Measurements from ENCODE around the gene KLK12. TPM values are rescaled to one million over a fixed set of nuclear protein-coding genes. Genes with fewer than 3 reads are reported as not detected.

The KLK12 gene
- polyA plus RNA-seq, 1 donor (not counting 4 experiments of a cell fraction or from before 2014, with no cell fraction given), result not detected

DNA sequence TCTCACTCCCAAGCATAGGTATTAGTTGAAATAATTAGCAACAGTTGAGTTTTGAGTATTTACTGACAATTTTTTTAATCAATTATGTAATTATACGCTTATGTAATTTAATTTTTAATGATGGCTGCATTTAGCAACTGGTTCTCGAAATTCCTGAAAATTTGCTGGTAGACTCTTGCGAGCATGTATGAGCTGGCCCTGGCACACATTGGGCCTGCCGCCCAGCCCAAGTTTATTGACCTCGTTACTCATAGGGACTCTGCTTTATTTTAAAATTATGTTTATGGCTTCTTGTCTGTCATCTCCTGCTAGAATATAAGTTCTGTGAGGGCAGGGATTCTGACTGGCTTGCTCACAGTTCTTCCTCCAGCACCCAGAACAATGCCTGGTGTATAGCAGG lies 41.2 kb upstream of the KLK12 start:
- no peaks in the 10 kb centered on the region for H3K79me2 ChIP-seq (ENCODE audit: control insufficient read depth, insufficient read depth, low read length)
- DNase-seq (ENCODE audit: low read depth, low spot score) (no peak), FAIRE-seq (no peak)
- no peaks in the 10 kb centered on the region for H3K9me1 ChIP-seq (ENCODE audit: control insufficient read depth, extremely low read depth, insufficient read depth, low read length)
- H4K20me1 ChIP-seq (ENCODE audit: control insufficient read depth, extremely low read depth, insufficient read depth, low read length), result no peaks in the 10 kb centered on the region
- dilution Hi-C loops (cut with MboI; ENCODE audit: extremely low pct_ligation_motif_present, low sequenced_read_pairs), result no loop called here
- peak overlapping the region; percentile 19 for H3K4me2 ChIP-seq (ENCODE audit: control insufficient read depth, extremely low read depth, insufficient read depth, low read depth, low read length)
- H2AFZ ChIP-seq (ENCODE audit: control insufficient read depth, low read length), result no peak overlapping the region
- H3K9me3 ChIP-seq (ENCODE audit: control insufficient read depth, low read depth, low read length), result no peaks in the 10 kb centered on the region
- H3K27me3 ChIP-seq (ENCODE audit: control insufficient read depth, extremely low read depth, insufficient read depth, low read length), result peaks cover 4% of the 10 kb centered on the region
- H3K9ac ChIP-seq (ENCODE audit: control insufficient read depth, extremely low read depth, insufficient read depth, low read length), result no peak overlapping the region
- no peaks in the 10 kb centered on the region for H3K36me3 ChIP-seq (ENCODE audit: control insufficient read depth in 2 of 2, extremely low read depth in 1 of 2, insufficient read depth in 2 of 2, low read length in 2 of 2)
- no peak overlapping the region for H3K27ac ChIP-seq (ENCODE audit: control insufficient read depth, insufficient read depth, low read length)
- peaks cover 12% of the 10 kb centered on the region for H3K4me1 ChIP-seq (ENCODE audit: control insufficient read depth, extremely low read depth, insufficient read depth, low read length)
- H3K4me3 ChIP-seq (ENCODE audit: control insufficient read depth in 2 of 3, extremely low read depth in 1 of 3, insufficient read depth in 2 of 3, low read depth in 1 of 3, low read length in 3 of 3), result no peak overlapping the region
- TF ChIP-seq EZH2 (IDR thresholded peaks at IDR 0.05; ENCODE audit: low read length), result no peak
- TF ChIP-seq, protein P1, sequence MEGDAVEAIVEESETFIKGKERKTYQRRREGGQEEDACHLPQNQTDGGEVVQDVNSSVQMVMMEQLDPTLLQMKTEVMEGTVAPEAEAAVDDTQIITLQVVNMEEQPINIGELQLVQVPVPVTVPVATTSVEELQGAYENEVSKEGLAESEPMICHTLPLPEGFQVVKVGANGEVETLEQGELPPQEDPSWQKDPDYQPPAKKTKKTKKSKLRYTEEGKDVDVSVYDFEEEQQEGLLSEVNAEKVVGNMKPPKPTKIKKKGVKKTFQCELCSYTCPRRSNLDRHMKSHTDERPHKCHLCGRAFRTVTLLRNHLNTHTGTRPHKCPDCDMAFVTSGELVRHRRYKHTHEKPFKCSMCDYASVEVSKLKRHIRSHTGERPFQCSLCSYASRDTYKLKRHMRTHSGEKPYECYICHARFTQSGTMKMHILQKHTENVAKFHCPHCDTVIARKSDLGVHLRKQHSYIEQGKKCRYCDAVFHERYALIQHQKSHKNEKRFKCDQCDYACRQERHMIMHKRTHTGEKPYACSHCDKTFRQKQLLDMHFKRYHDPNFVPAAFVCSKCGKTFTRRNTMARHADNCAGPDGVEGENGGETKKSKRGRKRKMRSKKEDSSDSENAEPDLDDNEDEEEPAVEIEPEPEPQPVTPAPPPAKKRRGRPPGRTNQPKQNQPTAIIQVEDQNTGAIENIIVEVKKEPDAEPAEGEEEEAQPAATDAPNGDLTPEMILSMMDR (optimal IDR thresholded peaks at IDR 0.05 in 1 of 3, IDR thresholded peaks at IDR 0.05 in 1 of 3, conservative IDR thresholded peaks at IDR 0.05 in 1 of 3; ENCODE audit: extremely low read depth in 1 of 3, insufficient read depth in 2 of 3, low read length in 3 of 3), result no peak

DNA sequence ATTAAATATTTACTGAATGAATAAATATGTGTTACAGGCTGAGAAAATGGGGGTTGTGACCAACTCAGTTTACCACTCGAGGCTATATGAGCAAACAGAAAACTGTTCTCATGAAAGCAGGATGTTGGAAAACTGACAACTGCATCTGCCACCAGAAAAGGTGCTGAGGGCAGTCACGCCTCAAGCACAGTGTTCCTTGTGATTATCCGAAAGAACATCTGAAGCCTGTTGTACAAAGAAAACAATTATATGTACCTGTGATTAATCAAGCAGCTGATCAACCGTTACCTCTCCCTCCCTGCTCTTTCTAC lies 36.2 kb upstream of the KLK12 start:
- H3K36me3 ChIP-seq (ENCODE audit: control insufficient read depth in 2 of 2, extremely low read depth in 1 of 2, insufficient read depth in 2 of 2, low read length in 2 of 2), result no peaks in the 10 kb centered on the region
- TF ChIP-seq EZH2 (IDR thresholded peaks at IDR 0.05; ENCODE audit: low read length), result no peak
- TF ChIP-seq, protein P1 (optimal IDR thresholded peaks at IDR 0.05 in 1 of 3, IDR thresholded peaks at IDR 0.05 in 1 of 3, conservative IDR thresholded peaks at IDR 0.05 in 1 of 3; ENCODE audit: extremely low read depth in 1 of 3, insufficient read depth in 2 of 3, low read length in 3 of 3), result no peak
- H4K20me1 ChIP-seq (ENCODE audit: control insufficient read depth, extremely low read depth, insufficient read depth, low read length), result no peaks in the 10 kb centered on the region
- no peak for DNase-seq (ENCODE audit: low read depth, low spot score)
- H3K79me2 ChIP-seq (ENCODE audit: control insufficient read depth, insufficient read depth, low read length), result no peaks in the 10 kb centered on the region
- H3K9me3 ChIP-seq (ENCODE audit: control insufficient read depth, low read depth, low read length), result no peaks in the 10 kb centered on the region
- no peak overlapping the region for H3K9ac ChIP-seq (ENCODE audit: control insufficient read depth, extremely low read depth, insufficient read depth, low read length)
- no peaks in the 10 kb centered on the region for H3K4me1 ChIP-seq (ENCODE audit: control insufficient read depth, extremely low read depth, insufficient read depth, low read length)
- H2AFZ ChIP-seq (ENCODE audit: control insufficient read depth, low read length), result peak overlapping the region; percentile 21
- H3K4me3 ChIP-seq (ENCODE audit: control insufficient read depth in 2 of 3, extremely low read depth in 1 of 3, insufficient read depth in 2 of 3, low read depth in 1 of 3, low read length in 3 of 3), result no peak overlapping the region
- H3K4me2 ChIP-seq (ENCODE audit: control insufficient read depth, extremely low read depth, insufficient read depth, low read depth, low read length), result no peak overlapping the region
- no peak overlapping the region for H3K27ac ChIP-seq (ENCODE audit: control insufficient read depth, insufficient read depth, low read length)
- peak; percentile 43 for FAIRE-seq
- dilution Hi-C loops (cut with MboI; ENCODE audit: extremely low pct_ligation_motif_present, low sequenced_read_pairs), result no loop called here
- H3K27me3 ChIP-seq (ENCODE audit: control insufficient read depth, extremely low read depth, insufficient read depth, low read length), result peaks cover 3% of the 10 kb centered on the region
- H3K9me1 ChIP-seq (ENCODE audit: control insufficient read depth, extremely low read depth, insufficient read depth, low read length), result no peaks in the 10 kb centered on the region
